ENCODE measurements around the gene USP6. TPM values are rescaled to one million over a fixed set of nuclear protein-coding genes. Genes with fewer than 3 reads are reported as not detected.
"Not testable (repeated sequence)": the region's sequence is repeated elsewhere in the genome, so short reads cannot be mapped to it uniquely, and the experiment has no call there.

The USP6 gene
- not detected in 2 replicates for total RNA-seq (2014; rRNA removed; shearing (Covaris generic))

DNA sequence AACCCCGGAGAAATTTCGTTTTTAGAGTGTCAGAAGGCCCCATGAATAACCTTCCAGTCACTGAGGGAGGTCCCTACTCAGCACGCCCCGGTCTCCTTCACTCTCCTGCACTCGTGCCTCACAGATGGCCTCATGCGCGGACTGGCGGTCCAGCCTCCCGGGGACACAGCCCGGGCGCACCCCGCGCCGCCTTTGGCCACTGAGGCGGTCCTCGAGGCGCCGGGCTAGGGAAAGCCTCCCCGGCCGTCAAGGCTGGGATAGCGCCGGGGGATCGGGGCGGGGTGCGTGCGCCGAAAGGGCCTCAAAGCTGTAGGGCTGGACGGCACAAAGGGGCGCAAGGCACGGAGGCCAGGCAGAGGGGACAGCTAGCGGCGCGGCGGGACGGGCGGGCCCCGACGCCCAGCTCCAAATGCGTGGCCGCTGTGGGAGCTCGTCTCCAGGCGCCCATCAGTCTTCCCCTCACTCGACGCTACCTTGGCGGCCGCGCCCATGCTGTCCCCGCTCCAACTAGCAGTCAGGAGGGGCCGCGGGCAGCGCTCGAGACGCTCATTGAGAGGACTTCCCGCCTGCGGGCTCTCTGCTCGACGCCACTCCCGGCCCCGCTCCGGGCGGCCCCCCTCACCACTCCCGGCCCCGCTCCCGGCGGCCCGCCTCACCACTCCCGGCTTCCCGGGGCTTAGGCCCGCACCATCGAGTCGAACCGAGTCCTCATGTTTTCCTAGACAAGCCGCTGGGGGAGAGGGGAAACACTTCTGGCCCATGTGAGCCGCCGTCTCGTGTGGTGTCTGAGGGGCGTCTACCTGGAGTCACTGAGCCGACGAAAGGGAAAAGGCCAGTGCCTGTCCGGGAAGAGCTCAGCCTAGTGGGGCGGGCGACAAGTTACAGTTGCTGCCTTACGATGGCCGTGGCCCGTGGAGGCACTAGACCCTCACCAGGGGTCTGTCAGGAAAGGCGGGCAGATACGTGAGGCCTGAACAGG lies at the start of gene USP6:
TSS of gene USP6 (plus strand) at position 360 of the 979 bp plus-strand sequence. CDS start 14,336 bp downstream, outside the sequence.
- no peak for DNase-seq (ENCODE audit: low read depth)

DNA sequence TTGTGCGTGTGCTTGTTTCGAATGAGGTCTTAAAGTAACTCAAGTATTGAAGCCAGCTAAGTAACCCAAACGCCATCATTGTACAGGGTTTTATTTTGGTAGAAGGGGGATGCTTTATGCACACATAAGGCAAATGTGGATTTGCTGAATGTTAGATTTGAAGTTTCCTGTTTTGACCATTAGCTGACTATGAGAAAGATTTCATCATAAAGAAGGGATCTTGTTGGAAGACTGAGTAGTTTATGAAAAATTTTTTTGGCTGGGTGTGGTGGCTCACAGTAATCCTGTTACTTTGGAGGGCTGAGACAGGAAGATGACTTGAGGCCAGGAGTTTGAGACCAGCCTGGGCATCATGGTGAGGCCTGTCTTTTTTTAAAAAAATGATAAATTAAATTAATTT lies 47.6 kb upstream of the USP6 start:
- DNase-seq (ENCODE audit: low read depth), result no peak

DNA sequence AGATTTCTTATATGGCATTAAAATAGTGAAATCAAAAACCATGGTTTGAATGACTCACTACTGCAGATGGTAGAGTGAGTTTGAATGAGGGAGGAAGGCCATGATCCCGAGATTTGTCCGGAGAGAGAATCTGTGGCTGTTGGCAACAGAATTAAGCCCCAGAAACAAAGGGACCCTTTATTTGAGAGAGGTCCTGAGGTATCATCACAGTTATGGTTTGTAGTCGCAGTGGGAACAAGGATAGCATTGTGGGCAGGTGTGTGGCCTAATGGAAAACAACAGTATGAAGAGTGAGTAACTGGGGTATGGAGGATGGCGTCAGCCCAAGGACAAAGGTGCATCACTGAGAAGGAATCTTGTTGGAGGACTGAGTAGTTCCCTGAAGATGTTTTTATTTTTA lies 46.1 kb upstream of the USP6 start:
- DNase-seq (ENCODE audit: low read depth), result peak; percentile 27

DNA sequence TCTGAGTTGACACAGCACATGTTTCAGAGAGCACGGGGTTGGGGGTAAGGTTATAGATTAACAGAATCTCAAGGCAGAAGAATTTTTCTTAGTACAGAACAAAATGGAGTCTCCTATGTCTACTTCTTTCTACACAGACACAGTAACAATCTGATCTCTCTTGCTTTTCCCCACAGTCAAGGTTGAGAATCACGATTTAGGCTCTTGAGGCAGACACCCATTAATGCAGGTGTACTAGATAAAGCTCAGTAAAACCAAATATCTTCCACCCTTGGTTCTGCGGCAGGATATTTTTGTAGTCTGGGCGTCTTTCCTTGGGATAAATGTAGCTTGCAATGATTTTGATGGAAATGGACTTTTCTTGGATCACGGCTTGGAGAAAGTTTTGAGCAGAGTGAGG lies 40.4 kb upstream of the USP6 start:
- DNase-seq (ENCODE audit: low read depth), result not testable (repeated sequence)

DNA sequence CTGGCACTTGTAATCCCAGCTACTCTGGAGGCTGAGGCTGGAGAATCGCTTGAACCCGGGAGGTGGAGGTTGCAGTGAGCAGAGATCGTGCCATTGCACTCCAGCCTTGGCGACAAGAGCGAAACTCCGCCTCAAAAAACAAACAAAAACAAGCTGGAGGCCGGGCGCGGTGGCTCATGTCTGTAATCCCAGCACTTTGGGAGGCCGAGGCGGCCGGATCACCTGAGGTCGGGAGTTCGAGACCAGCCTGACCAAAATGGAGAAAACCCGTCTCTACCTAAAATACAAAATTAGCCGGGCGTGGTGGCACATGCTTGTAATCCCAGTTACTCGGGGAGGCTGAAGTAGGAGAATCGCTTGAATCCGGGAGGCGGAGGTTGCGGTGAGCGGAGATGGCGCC lies 38.6 kb upstream of the USP6 start:
- not testable (repeated sequence) for DNase-seq (ENCODE audit: low read depth)

DNA sequence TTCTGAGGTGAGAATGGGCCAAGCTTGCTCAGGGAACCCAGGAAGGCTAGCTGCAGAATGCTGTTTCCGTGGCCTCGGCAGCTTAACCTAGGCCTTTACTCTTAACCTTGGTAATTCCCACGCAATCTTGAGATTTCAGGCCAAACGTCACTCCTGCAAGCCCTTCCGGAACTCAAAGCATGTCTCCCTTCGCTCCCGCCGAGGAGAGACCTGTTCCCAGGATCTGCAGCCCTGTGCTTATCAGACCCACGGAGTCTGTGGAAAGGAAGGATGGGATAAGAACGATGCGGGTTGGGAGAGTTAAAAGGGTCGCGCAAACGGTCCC lies 38.1 kb upstream of the USP6 start:
- DNase-seq (ENCODE audit: low read depth), result no peak

DNA sequence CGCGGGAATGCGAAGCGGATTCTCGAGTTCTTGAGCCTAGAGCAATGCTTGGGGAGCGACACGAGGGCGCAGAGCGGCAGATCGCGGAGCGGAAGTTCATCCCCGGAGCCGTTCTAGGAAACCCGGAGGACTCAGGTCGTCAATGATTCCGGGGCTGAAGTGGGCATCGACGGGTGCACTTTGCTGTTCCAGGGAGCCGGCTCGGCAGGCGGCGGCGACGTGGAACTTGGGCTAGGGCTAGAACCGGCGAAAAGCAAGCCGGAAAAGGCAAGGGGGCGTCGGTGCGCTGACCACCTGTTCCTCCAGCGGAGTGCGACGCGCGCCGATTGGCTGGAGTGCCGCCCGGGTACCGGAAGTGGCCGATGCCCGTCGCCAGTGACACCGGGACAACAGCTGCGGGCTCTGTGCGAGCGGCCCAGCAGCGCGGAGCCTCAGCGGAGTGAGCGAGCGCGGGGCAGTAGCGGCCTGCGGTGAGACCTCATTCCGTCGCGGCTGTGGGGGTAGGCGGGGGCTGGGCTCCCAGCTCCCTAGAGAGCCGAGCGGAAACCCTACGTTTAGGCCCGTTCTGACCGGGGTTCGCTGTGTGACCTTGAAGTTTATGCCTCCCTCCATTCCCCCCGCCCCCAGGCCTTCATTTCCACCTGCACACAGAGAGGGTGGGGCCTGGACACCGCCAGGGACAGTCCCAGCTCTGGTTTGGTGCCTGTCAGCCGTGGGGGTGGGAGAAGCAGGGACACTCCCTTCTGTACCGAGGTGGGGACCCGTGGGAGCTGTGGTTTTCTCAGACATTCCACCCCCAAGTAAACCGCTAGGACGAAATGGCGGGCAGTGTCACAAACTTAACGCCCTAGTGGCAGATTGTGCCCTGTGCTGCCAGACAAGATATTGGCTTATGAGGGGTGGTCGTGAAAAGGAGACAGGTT lies 37.5 kb upstream of the USP6 start, which contains the start of gene ZFP3:
TSS of gene ZFP3 (plus strand) at position 362 of the 923 bp plus-strand sequence. CDS start 13,038 bp downstream, outside the sequence.
- DNase-seq (ENCODE audit: low read depth), result peak; percentile 47

DNA sequence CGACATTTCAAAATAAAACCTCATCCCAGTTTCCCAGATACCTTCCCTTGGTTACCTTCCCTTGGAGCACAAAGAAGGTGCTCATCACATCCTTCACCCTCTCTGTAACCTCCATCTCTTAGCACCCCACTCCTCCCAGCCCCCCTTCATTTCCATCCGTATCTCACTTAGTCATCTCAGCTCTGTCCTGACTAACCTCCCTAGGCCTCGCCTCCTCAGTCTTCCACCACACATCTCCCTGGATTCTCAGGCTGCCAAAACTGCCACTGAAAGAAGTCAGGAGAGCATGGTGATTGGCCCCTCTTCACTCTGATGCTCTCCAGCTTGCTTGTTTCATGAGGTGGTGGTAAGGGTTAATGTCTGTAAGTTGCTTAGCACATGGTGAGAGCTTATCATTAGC lies 35.2 kb upstream of the USP6 start:
- DNase-seq (ENCODE audit: low read depth), result no peak

DNA sequence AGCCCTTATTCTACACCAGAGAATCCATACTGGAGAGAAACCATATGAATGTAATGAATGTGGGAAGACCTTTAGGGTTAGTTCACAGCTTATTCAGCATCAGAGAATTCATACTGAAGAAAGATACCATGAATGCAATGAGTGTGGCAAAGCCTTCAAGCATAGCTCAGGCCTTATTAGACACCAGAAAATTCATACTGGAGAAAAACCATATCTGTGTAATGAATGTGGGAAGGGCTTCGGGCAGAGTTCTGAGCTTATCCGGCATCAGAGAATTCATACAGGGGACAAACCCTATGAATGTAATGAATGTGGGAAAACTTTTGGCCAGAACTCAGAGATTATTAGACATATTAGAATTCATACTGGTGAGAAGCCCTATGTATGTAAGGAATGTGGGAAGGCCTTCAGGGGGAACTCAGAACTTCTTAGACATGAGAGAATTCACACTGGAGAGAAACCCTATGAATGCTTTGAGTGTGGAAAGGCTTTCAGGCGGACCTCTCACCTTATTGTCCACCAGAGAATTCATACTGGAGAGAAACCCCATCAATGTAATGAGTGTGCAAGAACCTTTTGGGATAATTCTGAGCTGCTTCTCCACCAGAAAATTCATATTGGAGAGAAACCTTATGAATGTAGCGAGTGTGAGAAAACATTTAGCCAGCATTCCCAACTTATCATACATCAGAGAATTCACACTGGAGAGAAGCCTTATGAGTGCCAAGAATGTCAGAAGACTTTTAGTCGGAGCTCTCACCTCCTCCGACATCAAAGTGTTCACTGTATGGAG lies 23.4 kb upstream of the USP6 start:
- DNase-seq (ENCODE audit: low read depth), result no peak

DNA sequence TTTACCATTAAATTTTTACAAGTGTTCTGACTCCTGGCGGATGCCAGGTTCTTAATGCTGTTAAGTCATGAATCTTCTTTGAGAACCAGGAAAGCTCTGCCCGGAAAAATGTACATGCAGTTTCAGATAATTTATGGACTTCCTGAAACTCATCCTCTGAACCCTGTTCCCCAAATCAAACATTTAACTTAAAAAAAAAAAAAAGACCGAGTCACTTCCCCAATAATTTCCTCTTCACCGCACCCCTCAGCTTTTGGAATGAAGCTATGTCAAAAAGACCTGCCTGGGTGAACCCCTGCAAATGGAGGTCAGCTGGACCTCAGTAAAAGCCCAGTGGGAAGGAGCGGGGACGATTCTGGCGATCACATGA lies 19.1 kb upstream of the USP6 start:
- no peak for DNase-seq (ENCODE audit: low read depth)

DNA sequence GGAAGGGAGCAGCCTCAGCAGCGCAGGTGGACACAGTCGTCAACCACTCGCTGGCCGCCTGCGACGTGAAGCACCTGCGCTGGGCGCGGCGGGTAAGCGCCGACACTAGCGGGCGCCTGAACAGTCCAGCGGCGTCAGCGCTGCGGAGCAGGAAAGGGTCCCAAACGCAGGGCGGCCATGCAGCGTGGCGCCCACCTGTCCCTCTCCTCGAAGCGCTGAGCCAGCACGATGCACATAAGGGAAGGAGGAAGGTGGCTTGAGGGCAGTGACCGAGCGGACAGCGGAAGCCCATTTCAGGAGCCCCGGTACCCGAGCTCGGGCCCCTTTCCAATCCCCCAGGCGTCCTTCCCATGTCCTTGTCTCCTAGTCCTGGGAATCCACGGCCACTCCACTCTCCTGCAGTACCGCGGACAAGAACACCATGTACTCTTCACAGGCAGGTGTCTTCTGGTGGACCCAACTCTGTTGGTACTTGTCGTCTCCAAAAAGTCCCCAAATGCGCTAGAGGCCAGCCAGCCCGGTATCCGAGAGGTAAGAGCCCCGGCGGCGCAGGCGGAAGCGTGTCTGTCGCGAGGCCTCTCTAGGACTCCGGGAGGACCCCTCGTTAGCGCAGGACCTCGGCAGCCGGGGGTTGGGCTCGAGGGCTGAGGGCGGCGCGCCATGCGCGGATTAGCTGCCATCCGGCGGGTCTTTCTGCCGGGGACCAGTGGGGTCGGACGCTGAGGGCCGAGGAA lies 18.6 kb upstream of the USP6 start:
- no peak for DNase-seq (ENCODE audit: low read depth)

DNA sequence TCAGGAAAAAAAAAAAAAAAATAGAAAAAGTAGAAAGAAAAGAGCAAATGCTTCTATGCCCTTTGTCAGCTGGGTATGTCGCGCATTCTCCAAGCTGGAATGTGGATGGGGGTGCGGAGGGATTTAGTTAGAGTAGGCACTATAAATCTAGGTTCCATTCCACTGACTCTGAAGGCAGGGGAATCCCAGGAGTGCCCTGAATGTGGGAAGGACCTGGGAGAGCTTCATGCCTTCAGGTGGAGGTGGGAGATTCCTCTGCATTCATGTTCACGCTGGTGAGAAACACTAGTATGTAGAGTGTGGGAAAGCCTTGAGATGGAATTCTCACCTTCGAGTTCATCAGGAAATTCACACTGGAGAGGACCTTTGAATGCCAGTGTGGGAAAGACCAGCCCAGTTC lies 16.6 kb upstream of the USP6 start:
- DNase-seq (ENCODE audit: low read depth), result no peak

DNA sequence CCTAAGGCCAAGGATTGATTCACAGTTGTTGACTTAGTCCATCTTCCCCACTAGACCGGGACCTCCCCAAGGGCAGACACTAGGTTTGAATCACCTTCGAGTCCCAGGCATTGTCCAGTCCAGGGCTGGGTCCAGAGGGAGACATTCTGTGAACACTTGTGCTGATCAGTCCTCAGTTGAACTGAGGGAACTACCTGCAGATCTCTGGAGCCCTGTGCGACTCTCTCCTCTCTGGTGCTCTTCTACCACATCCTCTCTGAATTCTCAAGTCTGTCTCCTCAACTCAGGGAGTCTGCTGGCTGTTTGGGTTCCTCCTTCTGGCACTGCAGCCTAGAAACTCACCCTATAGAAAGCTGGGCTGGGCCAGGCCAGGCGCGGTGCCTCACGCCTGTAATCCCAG lies 15.0 kb upstream of the USP6 start:
- DNase-seq (ENCODE audit: low read depth), result no peak

DNA sequence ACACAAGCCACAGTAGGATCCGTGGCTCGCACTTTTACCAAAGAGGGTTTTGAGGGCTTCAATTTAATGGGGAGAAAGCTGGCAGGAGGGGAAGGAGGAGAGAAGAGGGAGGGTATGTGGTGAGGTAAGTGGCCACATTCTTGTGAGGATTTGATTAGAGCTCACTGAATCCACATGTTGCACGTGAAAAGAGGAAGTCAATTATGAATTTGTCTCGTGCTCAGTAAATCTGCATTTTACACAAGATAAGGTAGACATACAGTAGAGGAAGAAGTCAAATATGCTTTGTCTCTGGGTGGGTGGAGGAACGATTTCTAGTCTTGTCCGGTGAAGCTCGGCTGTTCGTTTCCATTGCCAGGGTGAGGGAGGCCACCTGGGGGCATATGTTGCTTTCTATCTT lies 5.0 kb upstream of the USP6 start:
- DNase-seq (ENCODE audit: low read depth), result no peak

DNA sequence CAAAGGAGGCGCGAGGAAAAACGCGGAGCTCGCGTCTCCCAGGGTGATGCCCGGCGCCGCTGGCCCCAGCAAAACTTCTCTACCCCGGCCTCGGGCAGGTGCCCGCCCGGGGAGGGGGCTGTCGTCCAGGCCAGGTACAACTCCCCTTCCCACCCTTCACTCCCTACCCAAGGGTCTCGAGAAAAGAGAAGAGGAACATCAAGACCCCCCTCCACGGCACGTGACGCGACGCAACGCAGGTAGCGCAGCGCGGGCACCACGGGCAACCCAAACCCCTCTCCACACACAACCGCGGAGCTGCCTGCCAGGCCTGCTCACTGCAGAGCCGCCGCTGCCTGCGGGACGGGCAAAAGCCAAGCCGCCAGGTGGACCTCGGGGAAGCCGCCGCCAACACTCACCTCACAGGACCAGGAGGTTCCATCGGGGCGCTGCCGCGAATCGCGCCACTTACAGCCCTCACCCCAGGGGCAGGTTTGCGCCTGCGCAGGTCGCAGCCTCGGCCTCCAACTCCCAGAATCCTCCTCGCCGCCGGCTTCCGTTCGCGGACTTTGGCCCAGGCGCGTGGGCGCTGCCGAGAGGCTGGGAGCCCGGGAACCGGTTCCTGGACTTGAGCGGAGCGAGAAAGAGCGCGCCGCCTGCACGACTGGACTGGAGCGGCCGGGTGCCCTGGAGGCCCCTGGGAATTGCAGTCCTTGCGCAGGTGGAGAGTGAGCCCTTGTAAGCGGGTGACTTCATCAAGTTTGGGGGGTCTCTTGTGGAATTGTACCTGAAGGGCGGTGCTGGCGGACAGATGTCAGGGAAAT lies 4.2 kb upstream of the USP6 start, which contains the start of gene ZNF232:
TSS of gene ZNF232 (minus strand) at position 477 of the 803 bp plus-strand sequence. CDS start at position 421, 56 bp downstream.
- DNase-seq (ENCODE audit: low read depth), result peak; percentile 85

DNA sequence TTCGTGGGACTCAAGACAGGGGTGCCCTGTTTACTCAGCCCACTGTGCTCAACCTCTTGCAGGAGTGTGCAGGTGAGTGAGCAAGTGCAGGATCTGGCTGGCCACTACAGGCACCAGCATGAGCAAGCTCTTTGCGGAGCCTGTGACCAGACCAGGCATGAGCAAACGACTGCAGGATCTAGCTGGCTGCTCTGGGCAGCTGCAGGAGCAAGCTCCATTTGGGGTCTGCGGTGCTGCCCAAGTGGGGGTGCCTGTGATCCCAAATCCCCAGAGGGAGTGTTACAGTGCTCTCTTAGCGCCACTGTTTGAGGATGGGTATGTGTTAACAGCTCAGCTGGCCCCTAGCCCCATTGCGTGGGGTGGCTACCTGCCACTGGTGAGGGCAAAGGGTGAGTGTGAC lies 2.4 kb downstream of the USP6 start:
- no peak for DNase-seq (ENCODE audit: low read depth)

DNA sequence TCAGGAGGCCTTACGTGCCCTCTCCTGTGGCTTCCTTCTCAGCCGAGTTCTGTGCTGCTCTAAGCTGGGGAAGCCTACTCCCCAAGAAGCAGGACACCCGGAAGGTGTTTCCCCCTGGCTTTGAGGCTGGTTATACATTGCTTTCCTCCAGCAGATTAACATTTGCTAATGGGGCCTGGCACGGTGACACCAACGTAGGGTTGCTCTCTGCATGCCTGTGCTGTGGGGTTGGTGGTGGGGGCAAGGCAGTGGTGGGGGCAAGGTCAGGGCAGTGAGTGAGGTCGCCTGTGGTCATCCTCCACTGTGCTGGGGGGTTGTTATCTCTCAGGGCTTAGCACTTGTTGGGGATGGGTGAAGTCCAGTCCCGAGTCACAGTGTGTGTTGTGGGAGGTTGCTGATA lies 4.2 kb downstream of the USP6 start:
- DNase-seq (ENCODE audit: low read depth), result no peak

DNA sequence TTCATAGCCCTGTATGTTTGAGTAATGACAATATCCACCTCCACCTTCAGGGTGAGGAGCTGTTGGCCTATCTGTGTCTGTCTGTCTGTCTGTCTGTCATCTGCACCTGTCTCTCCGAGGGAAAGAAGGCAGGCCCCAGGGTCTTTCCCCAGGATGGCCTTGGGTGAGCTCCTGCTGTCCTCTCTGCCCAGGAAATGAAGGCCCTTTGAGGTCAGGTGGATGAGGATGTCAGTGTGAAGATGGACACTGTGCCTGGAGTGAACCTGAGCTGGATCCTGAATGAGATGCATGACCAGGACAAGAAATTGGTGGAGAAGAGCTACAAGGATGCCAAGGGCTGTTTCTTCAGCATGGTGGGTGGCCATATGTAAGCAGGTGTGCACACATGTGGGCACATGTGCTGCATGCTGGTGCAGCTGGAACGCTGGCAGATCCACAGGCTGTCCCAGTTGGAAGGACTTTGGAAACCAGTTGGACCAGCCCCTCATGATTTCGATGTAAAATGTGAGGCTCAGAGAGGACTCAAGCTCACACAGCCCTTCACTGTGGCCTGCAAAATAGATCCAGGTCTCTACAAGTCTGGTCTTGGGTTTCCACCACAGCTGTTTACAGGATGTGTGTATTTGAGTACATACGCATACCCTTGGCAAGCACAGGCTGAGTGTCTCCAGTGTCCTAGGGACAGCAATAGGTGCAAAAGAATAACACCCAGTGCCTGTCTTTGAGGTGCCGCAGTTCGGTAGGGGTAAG lies 4.8 kb downstream of the USP6 start:
- DNase-seq (ENCODE audit: low read depth), result not testable (repeated sequence)

DNA sequence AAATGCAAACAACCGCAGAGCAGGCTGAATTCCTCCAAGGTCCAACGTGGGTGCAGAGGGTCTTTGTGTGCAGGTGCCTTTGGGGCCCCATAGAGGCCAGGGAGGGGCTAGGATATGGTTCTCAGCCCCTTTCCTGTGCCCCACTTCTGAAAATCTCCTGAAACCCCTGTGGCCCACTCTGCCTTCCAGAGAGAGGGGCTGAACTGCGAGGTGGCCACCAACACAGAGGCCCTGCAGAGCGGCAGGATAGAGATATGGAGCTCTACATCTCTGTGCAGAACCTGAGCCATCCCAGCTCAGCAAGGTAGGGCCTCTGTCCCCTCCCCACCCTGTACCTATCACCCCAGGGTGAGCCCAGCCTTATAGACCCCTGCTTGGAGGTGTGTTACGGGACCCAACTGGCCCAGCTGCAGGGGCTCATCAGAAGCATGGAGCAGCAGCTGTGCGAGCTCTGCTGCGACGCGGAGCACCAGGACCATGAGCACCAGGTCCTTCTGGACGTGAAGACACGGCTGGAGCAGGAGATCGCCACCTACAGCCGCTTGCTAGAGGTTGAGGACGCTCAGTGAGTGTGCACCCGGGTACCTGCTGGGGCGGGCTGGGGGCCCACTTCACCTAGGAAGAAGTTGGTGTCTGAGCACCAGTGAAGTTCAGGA lies 5.5 kb downstream of the USP6 start:
- DNase-seq (ENCODE audit: low read depth), result no peak
